Activated CD4-positive, alpha-beta T cell treated with anti-CD3 and anti-CD28 coated beads, Interleukin-2, amount 10 ng/mL, durations not matched to agents 24 days and 14 days (primary cell): ENCODE measurements around the gene WDR41. TPM values are rescaled to one million over a fixed set of nuclear protein-coding genes. Genes with fewer than 3 reads are reported as not detected.

Experiments used
- DNase-seq: peaks from one replicate; pipeline ENCODE4 v3.0.0; 2022
- H3K27ac Mint-ChIP-seq: one replicate; pipeline ENCODE4 v1.8.0; 2022; ENCODE audit warnings: mild to moderate bottlenecking, mixed read lengths
- H3K27me3 Mint-ChIP-seq: one replicate; pipeline ENCODE4 v1.8.0; 2022; ENCODE audit warnings: mixed read lengths
- H3K36me3 Mint-ChIP-seq: one replicate; pipeline ENCODE4 v1.8.0; 2022; ENCODE audit warnings: low read depth, mild to moderate bottlenecking, mixed read lengths
- H3K4me1 Mint-ChIP-seq: one replicate; pipeline ENCODE4 v1.8.0; 2021; ENCODE audit warnings: mixed read lengths
- H3K4me3 Mint-ChIP-seq: one replicate; pipeline ENCODE4 v1.8.0; 2022; ENCODE audit warnings: mild to moderate bottlenecking, moderate library complexity, mixed read lengths
- H3K9me3 Mint-ChIP-seq: one replicate; pipeline ENCODE4 v1.8.0; 2021; ENCODE audit warnings: mixed read lengths
- intact Hi-C: fragments of 100-400 bp; cut with micrococcal nuclease; formaldehyde crosslinking; loops from one replicate; pipeline ENCODE4 v1.15.1; 2023
- total RNA-seq: library from RNA; stranded (reverse); gene quantifications from 2 replicates; pipeline ENCODE4 v1.2.3, GENCODE V29; 2022

WDR41 gene
- total RNA-seq, 1 donor from 2014 or later: 30.9 TPM

DNA sequence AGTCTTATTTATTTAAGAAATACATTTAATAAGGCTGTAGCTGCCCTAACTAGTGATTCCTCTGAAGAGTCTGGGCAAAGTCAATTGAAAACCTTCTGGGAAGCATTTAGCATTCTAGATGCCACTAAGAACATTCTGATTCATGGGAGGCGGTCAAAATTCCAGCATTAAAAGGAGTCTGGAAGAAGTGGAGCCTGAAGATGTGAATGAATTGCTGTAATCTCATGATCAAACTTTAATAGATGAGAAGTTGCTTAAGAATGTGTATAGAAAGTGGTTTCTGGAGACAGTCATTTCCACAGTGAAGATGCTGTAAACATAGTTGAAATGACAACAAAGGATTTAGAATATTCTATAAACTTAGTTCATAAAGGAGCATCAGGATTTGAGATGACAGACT is 61.4 kb downstream of the WDR41 start:
- Mint-ChIP-seq H3K27me3 (no peaks in the 10 kb centered on the region), H3K4me1 (peaks cover 9% of the 10 kb centered on the region), H3K36me3 (peaks cover 31% of the 10 kb centered on the region), H3K27ac (no peak overlapping the region), H3K4me3 (no peak overlapping the region), H3K9me3 (no peaks in the 10 kb centered on the region)
- no peak for DNase-seq
- intact Hi-C loops: loop anchor here (5.0 kb wide), 1 partner anchor 53 kb away; no protein-coding TSS in a partner anchor

DNA sequence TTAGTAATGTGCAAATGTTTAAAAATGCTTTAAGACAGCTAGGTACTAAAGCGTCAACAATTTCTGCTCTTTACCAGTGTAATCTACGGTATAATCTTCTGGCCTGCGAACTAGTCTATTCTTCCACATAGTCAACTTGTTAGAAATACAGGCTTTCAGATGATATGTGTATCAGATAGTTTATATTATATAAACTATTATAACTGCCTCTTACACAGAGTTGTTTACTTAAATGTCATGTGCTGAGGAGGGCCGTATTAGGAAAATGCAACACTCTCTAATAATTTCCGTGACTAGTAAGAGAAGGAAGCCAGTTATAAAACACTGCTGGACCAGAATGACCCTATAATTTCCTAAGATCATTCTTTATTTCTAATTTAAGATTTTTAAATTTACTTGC is 63.6 kb downstream of the WDR41 start:
- peaks cover 24% of the 10 kb centered on the region for H3K36me3 Mint-ChIP-seq
- no peaks in the 10 kb centered on the region for H3K27me3 Mint-ChIP-seq
- H3K4me3 Mint-ChIP-seq: no peak overlapping the region
- H3K4me1 Mint-ChIP-seq: peaks cover 7% of the 10 kb centered on the region
- no peak overlapping the region for H3K27ac Mint-ChIP-seq
- DNase-seq: no peak
- no peaks in the 10 kb centered on the region for H3K9me3 Mint-ChIP-seq
- intact Hi-C loops: no loop called here

- H3K4me3 Mint-ChIP-seq: no peak overlapping the region
- peaks cover 2% of the 10 kb centered on the region for H3K9me3 Mint-ChIP-seq
- intact Hi-C loops: no loop called here
- no peak overlapping the region for H3K27ac Mint-ChIP-seq
- DNase-seq: no peak
- peaks cover 7% of the 10 kb centered on the region for H3K4me1 Mint-ChIP-seq
- H3K27me3 Mint-ChIP-seq: no peaks in the 10 kb centered on the region
- peaks cover 23% of the 10 kb centered on the region for H3K36me3 Mint-ChIP-seq
Observed at GRCh38 chr5:77427998-77428397, 64.1 kb downstream of the WDR41 start.

DNA sequence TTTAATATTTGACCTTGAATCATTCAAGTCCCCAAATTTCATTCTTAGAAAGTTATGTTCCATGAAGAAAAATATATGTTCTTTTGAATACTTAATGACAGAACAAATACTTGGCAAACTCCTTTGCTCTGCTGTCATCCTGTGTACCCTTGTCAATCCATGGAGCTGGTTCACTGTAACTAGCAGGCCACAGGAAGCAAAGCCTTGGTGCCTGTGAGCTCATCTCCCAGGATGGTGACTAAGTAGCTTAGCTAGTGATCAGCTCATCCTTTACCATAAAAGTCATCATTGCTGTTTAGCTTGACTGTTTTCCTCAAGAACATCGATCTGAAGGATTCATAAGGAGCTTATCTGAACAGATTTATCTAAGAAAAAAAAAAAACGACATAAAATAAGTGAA is 65.4 kb downstream of the WDR41 start:
- Mint-ChIP-seq H3K4me1 (peaks cover 7% of the 10 kb centered on the region), H3K27ac (no peak overlapping the region), H3K36me3 (peaks cover 16% of the 10 kb centered on the region), H3K4me3 (no peak overlapping the region), H3K27me3 (no peaks in the 10 kb centered on the region), H3K9me3 (peaks cover 2% of the 10 kb centered on the region)
- no peak for DNase-seq
- intact Hi-C loops: no loop called here

GRCh38 chr5:77425998-77426659 is 66.0 kb downstream of the WDR41 start:
- H3K27ac Mint-ChIP-seq: no peak overlapping the region
- no peaks in the 10 kb centered on the region for H3K27me3 Mint-ChIP-seq
- intact Hi-C loops: no loop called here
- H3K9me3 Mint-ChIP-seq: peaks cover 2% of the 10 kb centered on the region
- peaks cover 12% of the 10 kb centered on the region for H3K36me3 Mint-ChIP-seq
- no peak for DNase-seq
- peaks cover 2% of the 10 kb centered on the region for H3K4me1 Mint-ChIP-seq
- H3K4me3 Mint-ChIP-seq: no peak overlapping the region

GRCh38 chr5:77425420-77425819 is 66.7 kb downstream of the WDR41 start:
- intact Hi-C loops: no loop called here
- Mint-ChIP-seq H3K4me1 (no peaks in the 10 kb centered on the region), H3K36me3 (peaks cover 8% of the 10 kb centered on the region), H3K9me3 (peaks cover 2% of the 10 kb centered on the region), H3K27me3 (no peaks in the 10 kb centered on the region), H3K4me3 (no peak overlapping the region), H3K27ac (no peak overlapping the region)
- no peak for DNase-seq

GRCh38 chr5:77424921-77425320 is 67.2 kb downstream of the WDR41 start:
- intact Hi-C loops: no loop called here
- no peak for DNase-seq
- Mint-ChIP-seq H3K36me3 (peaks cover 7% of the 10 kb centered on the region), H3K27me3 (no peaks in the 10 kb centered on the region), H3K9me3 (peaks cover 2% of the 10 kb centered on the region), H3K4me3 (no peak overlapping the region), H3K4me1 (no peaks in the 10 kb centered on the region), H3K27ac (no peak overlapping the region)

- DNase-seq: no peak
- Mint-ChIP-seq H3K27ac (no peak overlapping the region), H3K36me3 (peaks cover 5% of the 10 kb centered on the region), H3K9me3 (peaks cover 2% of the 10 kb centered on the region), H3K4me3 (no peak overlapping the region), H3K27me3 (no peaks in the 10 kb centered on the region), H3K4me1 (no peaks in the 10 kb centered on the region)
- intact Hi-C loops: no loop called here
Observed at GRCh38 chr5:77423022-77423750, 68.9 kb downstream of the WDR41 start.

DNA sequence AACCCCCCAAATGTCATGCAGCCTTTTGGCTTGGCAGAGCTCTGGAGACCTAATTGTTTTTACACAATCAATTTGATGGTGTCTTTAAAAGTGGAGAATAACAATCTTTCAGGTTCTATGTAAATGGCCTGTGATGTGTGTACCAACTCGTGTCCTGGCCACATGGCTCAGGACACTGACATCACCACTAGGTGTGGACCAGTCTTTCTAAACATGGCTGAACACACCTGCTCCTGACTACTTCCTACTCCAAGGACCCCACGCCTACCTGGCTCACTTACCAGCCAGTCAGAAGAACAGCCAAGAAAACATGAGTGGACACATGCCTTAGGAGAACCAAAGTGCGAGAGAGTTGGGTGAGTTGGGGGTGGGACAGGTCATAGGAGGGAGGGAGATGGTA is 71.2 kb downstream of the WDR41 start:
- DNase-seq: no peak
- H3K36me3 Mint-ChIP-seq: peaks cover 5% of the 10 kb centered on the region
- no peak overlapping the region for H3K27ac Mint-ChIP-seq
- no peaks in the 10 kb centered on the region for H3K27me3 Mint-ChIP-seq
- intact Hi-C loops: no loop called here
- H3K4me3 Mint-ChIP-seq: no peak overlapping the region
- H3K9me3 Mint-ChIP-seq: peaks cover 2% of the 10 kb centered on the region
- H3K4me1 Mint-ChIP-seq: no peaks in the 10 kb centered on the region

DNA sequence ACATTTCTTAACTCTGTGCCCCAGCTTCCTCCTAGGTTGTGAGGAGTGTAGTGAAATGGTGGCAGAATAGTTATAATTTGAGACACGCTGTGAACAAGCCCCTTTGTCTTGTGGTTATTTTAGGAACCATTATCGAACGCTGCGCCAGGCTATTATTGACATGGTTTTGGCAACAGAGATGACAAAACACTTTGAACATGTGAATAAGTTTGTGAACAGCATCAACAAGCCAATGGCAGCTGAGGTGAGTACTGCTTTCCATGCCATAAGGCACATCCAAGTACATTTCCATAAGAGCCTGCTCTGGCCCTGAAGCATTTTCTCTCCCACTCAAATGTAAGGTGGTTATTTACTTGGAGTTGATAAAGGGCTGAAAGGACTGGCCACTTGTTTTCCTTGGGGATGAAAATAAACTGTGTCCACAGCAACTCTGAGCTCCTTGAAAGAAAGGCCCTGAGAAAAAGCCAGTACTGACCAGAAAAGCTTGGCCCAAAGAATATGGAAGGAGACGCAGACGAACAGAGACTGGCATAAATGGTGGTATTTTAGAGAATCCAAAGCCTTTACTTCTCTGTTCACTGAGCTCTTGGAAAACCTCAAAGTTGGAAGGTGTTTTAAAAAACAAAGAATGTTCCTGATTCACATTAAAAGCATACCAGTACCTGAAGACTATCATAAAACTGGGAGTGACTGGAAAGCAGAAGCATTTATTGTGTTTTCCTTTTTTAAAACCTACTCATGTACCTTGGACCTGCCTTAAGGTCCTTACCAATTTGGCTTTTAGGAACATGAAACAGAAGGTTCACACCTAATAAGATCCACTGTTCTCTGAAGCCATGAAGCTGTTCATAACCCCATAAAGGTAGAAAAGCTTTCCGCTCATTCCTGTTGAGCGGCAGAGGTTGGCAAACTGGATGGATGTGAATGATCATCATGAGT is 72.2 kb downstream of the WDR41 start:
- Mint-ChIP-seq H3K9me3 (peaks cover 2% of the 10 kb centered on the region), H3K4me1 (no peaks in the 10 kb centered on the region), H3K27me3 (no peaks in the 10 kb centered on the region), H3K36me3 (peaks cover 5% of the 10 kb centered on the region), H3K4me3 (no peak overlapping the region), H3K27ac (no peak overlapping the region)
- intact Hi-C loops: no loop called here
- DNase-seq: no peak

GRCh38 chr5:77418601-77419581 is 73.2 kb downstream of the WDR41 start:
- no peak overlapping the region for H3K4me3 Mint-ChIP-seq

DNA sequence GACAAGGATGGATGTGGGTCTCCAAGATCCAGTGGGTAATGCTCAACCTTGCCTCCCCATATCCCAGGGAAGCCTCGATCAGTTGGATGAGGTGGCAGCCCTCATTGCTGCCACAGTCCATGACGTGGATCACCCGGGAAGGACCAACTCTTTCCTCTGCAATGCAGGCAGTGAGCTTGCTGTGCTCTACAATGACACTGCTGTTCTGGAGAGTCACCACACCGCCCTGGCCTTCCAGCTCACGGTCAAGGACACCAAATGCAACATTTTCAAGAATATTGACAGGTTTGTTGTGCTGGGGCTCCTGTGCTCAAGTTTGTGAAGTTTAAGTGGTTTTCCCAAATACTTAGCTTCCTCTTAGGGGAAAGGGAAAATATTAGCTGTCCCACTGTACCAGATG is 74.0 kb downstream of the WDR41 start:
- intact Hi-C loops: no loop called here
- Mint-ChIP-seq H3K27me3 (peaks cover 3% of the 10 kb centered on the region), H3K36me3 (no peaks in the 10 kb centered on the region), H3K4me3 (no peak overlapping the region), H3K4me1 (no peaks in the 10 kb centered on the region), H3K9me3 (peaks cover 2% of the 10 kb centered on the region), H3K27ac (no peak overlapping the region)
- DNase-seq: no peak

More at GRCh38 chr5:77418601-77419581, 73.2 kb downstream of the WDR41 start:
- DNase-seq: no peak
- Mint-ChIP-seq H3K27me3 (peaks cover 2% of the 10 kb centered on the region), H3K27ac (no peak overlapping the region), H3K4me1 (no peaks in the 10 kb centered on the region), H3K9me3 (peaks cover 2% of the 10 kb centered on the region), H3K36me3 (no peaks in the 10 kb centered on the region)
- intact Hi-C loops: no loop called here

DNA sequence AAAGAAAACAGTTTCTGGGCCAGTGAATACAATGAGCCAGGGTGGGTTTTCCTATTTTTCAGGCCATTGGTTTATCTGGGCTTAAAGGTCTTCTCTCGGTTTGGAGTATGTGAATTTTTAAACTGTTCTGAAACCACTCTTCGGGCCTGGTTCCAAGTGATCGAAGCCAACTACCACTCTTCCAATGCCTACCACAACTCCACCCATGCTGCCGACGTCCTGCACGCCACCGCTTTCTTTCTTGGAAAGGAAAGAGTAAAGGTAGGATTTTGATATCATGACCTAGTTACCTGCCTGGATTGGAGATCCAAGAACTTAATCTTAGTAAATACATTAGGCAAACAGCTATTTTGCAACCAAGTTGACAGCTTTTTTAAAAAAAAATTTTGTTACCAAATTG is 79.1 kb downstream of the WDR41 start:
- H3K4me3 Mint-ChIP-seq: no peak overlapping the region
- intact Hi-C loops: no loop called here
- H3K9me3 Mint-ChIP-seq: no peaks in the 10 kb centered on the region
- H3K36me3 Mint-ChIP-seq: no peaks in the 10 kb centered on the region
- H3K27me3 Mint-ChIP-seq: peaks cover 10% of the 10 kb centered on the region
- no peak overlapping the region for H3K27ac Mint-ChIP-seq
- no peak for DNase-seq
- H3K4me1 Mint-ChIP-seq: peaks cover 1% of the 10 kb centered on the region
